Osteoblast (primary cell): Measurements from ENCODE around the gene CRAMP1. TPM values are rescaled to one million over a fixed set of nuclear protein-coding genes. Genes with fewer than 3 reads are reported as not detected.

Experiments used
- DNase-seq: peaks from one replicate; pipeline ENCODE4 v3.0.0; 2011; ENCODE audit warnings: low spot score, mixed read lengths; ENCODE audit not compliant: insufficient read length; ENCODE audit errors: missing footprints
- H2AFZ ChIP-seq: 2 replicates; pipeline ENCODE4 v1.6.0; 2011; ENCODE audit warnings: mild to moderate bottlenecking, low read length
- H3K27ac ChIP-seq: 2 replicates; pipeline ENCODE4 v1.5.1; 2011; ENCODE audit warnings: mild to moderate bottlenecking, low read depth, low read length, moderate library complexity
- H3K27me3 ChIP-seq: 2 replicates; pipeline ENCODE4 v1.6.0; 2012; ENCODE audit warnings: mild to moderate bottlenecking, control low read depth, inconsistent platforms, low read length, moderate library complexity; ENCODE audit not compliant: insufficient read depth
- H3K36me3 ChIP-seq: 2 replicates; pipeline ENCODE4 v1.5.1; 2011; ENCODE audit warnings: mild to moderate bottlenecking, low read length, control low read depth, moderate library complexity; ENCODE audit not compliant: insufficient read depth
- H3K4me1 ChIP-seq: 2 replicates; pipeline ENCODE4 v1.5.1; 2011; ENCODE audit warnings: mild to moderate bottlenecking, low read length, control low read depth, moderate library complexity; ENCODE audit not compliant: insufficient read depth
- H3K4me2 ChIP-seq: 2 replicates; pipeline ENCODE4 v1.6.0; 2011; ENCODE audit warnings: mild to moderate bottlenecking, low read length; ENCODE audit not compliant: insufficient read depth
- H3K4me3 ChIP-seq: fragments of 200-600 bp; sonication (generic); 3 replicates; pipeline ENCODE4 v1.5.1; 2012; ENCODE audit warnings: mild to moderate bottlenecking, low read length, inconsistent platforms; ENCODE audit not compliant: insufficient read depth
- H3K79me2 ChIP-seq: 2 replicates; pipeline ENCODE4 v1.6.0; 2012; ENCODE audit warnings: mild to moderate bottlenecking, low read length, control low read depth, inconsistent platforms; ENCODE audit not compliant: insufficient read depth
- H3K9me3 ChIP-seq: 2 replicates; pipeline ENCODE4 v1.5.1; 2011; ENCODE audit warnings: low read depth, low read length, control low read depth
- H4K20me1 ChIP-seq: 2 replicates; pipeline ENCODE4 v1.6.0; 2012; ENCODE audit warnings: mild to moderate bottlenecking, low read length, control low read depth; ENCODE audit not compliant: insufficient read depth
- CTCF ChIP-seq: IDR thresholded peaks from 2 replicates; pipeline ENCODE4 v1.5.1; 2011; ENCODE audit warnings: mild to moderate bottlenecking, low read depth, low read length, moderate library complexity; ENCODE audit errors: extremely low read depth
- total RNA-seq: library from RNA; depleted of rRNA; stranded (reverse); fragments of >200 nt; gene quantifications from 2 replicates; pipeline ENCODE4 v1.2.3, GENCODE V29; 2012

The CRAMP1 gene
- total RNA-seq, 1 donor: 11.2 TPM

- H3K79me2 ChIP-seq: peaks cover 30% of the 10 kb centered on the region
- H3K27me3 ChIP-seq: no peaks in the 10 kb centered on the region
- peaks cover 52% of the 10 kb centered on the region for H3K36me3 ChIP-seq
Observed at GRCh38 chr16:1643521-1643920, 31.4 kb downstream of the CRAMP1 start.

GRCh38 chr16:1645914-1646525 is 33.9 kb downstream of the CRAMP1 start:
- peaks cover 33% of the 10 kb centered on the region for H3K36me3 ChIP-seq
- no peak overlapping the region for H3K4me3 ChIP-seq
- H2AFZ ChIP-seq: no peak overlapping the region
- H3K4me1 ChIP-seq: peaks cover 7% of the 10 kb centered on the region
- peaks cover 34% of the 10 kb centered on the region for H4K20me1 ChIP-seq
- no peak for TF ChIP-seq CTCF
- peaks cover 39% of the 10 kb centered on the region for H3K79me2 ChIP-seq
- H3K9me3 ChIP-seq: no peaks in the 10 kb centered on the region
- H3K27ac ChIP-seq: peak overlapping the region; percentile 9
- peak overlapping the region; percentile 8 for H3K4me2 ChIP-seq
- peak; percentile 77 for DNase-seq
- no peaks in the 10 kb centered on the region for H3K27me3 ChIP-seq

More at GRCh38 chr16:1643521-1643920, 31.4 kb downstream of the CRAMP1 start:
- H3K4me1 ChIP-seq: peaks cover 7% of the 10 kb centered on the region
- no peak overlapping the region for H3K4me2 ChIP-seq
- no peak overlapping the region for H3K4me3 ChIP-seq
- no peak overlapping the region for H3K27ac ChIP-seq
- no peaks in the 10 kb centered on the region for H3K9me3 ChIP-seq
- DNase-seq: peak; percentile 19
- no peak for TF ChIP-seq CTCF
- peaks cover 40% of the 10 kb centered on the region for H4K20me1 ChIP-seq
- H2AFZ ChIP-seq: no peak overlapping the region

GRCh38 chr16:1647856-1648255 is 35.7 kb downstream of the CRAMP1 start:
- Histone ChIP-seq H3K4me2 (no peak overlapping the region), H3K4me1 (peaks cover 7% of the 10 kb centered on the region)
- no peak for TF ChIP-seq CTCF

GRCh38 chr16:1650131-1650530 is 38.0 kb downstream of the CRAMP1 start:
- Histone ChIP-seq H3K79me2 (peaks cover 30% of the 10 kb centered on the region), H4K20me1 (peaks cover 32% of the 10 kb centered on the region), H3K36me3 (peaks cover 49% of the 10 kb centered on the region), H3K4me3 (no peak overlapping the region), H3K27ac (no peak overlapping the region), H2AFZ (no peak overlapping the region), H3K4me2 (no peak overlapping the region), H3K27me3 (no peaks in the 10 kb centered on the region), H3K4me1 (peaks cover 7% of the 10 kb centered on the region), H3K9me3 (no peaks in the 10 kb centered on the region)
- no peak for TF ChIP-seq CTCF
- peak; percentile 48 for DNase-seq

More at GRCh38 chr16:1647856-1648255, 35.7 kb downstream of the CRAMP1 start:
- H3K27me3 ChIP-seq: no peaks in the 10 kb centered on the region
- no peak overlapping the region for H3K4me3 ChIP-seq
- peaks cover 33% of the 10 kb centered on the region for H3K36me3 ChIP-seq
- H3K79me2 ChIP-seq: peaks cover 40% of the 10 kb centered on the region
- H3K27ac ChIP-seq: no peak overlapping the region
- no peak for DNase-seq
- peaks cover 38% of the 10 kb centered on the region for H4K20me1 ChIP-seq
- H2AFZ ChIP-seq: no peak overlapping the region
- no peaks in the 10 kb centered on the region for H3K9me3 ChIP-seq
